Ecto neural progenitor cell (in vitro differentiated cells): Measurements from ENCODE around the gene PBRM1.

ENCODE experiments used
- DNase-seq: peaks from one replicate; pipeline ENCODE4 v3.0.0-alpha.2; 2018; ENCODE audit warnings: low spot score

The PBRM1 gene

GRCh38 chr3:52574056-52574965 is 111.4 kb downstream of the PBRM1 start:
- DNase-seq = no peak

GRCh38 chr3:52572221-52572620 is 113.5 kb downstream of the PBRM1 start:
- no peak for DNase-seq

GRCh38 chr3:52570076-52570475 is 115.6 kb downstream of the PBRM1 start:
- no peak for DNase-seq

GRCh38 chr3:52568069-52568468 is 117.6 kb downstream of the PBRM1 start:
- DNase-seq = no peak

GRCh38 chr3:52563984-52564383 is 121.7 kb downstream of the PBRM1 start:
- DNase-seq = no peak

- no peak for DNase-seq
Observed at GRCh38 chr3:52561028-52561747, 124.5 kb downstream of the PBRM1 start.

- DNase-seq = no peak
Observed at GRCh38 chr3:52558436-52558835, 127.3 kb downstream of the PBRM1 start.

GRCh38 chr3:52557011-52557960 is 128.4 kb downstream of the PBRM1 start:
- no peak for DNase-seq

- no peak for DNase-seq
Observed at GRCh38 chr3:52555056-52555455, 130.7 kb downstream of the PBRM1 start.

GRCh38 chr3:52554026-52554755 is 131.5 kb downstream of the PBRM1 start:
- DNase-seq = no peak

GRCh38 chr3:52552089-52552488 is 133.6 kb downstream of the PBRM1 start:
- DNase-seq = no peak

GRCh38 chr3:52551118-52551517 is 134.6 kb downstream of the PBRM1 start:
- DNase-seq = no peak

- no peak for DNase-seq
Observed at GRCh38 chr3:52547143-52547542, 138.6 kb downstream of the PBRM1 start.

- no peak for DNase-seq
Observed at GRCh38 chr3:52546111-52546901, 139.4 kb downstream of the PBRM1 start.

- no peak for DNase-seq
Observed at GRCh38 chr3:52544937-52545336, 140.8 kb downstream of the PBRM1 start.

- no peak for DNase-seq
Observed at GRCh38 chr3:52541050-52541449, 144.7 kb downstream of the PBRM1 start.

GRCh38 chr3:52539010-52539653 is 146.6 kb downstream of the PBRM1 start:
- DNase-seq = no peak

- DNase-seq = no peak
Observed at GRCh38 chr3:52537726-52538421, 147.8 kb downstream of the PBRM1 start.

- DNase-seq = no peak
Observed at GRCh38 chr3:52537165-52537620, 148.5 kb downstream of the PBRM1 start.
